ENCODE measurements around the gene GRHL1.
"Not testable (repeated sequence)": the region's sequence is repeated elsewhere in the genome, so short reads cannot be mapped to it uniquely, and the experiment has no call there.

Gene GRHL1

GRCh38 chr2:9919512-9919911, 32.0 kb upstream of the GRHL1 start:
- Histone ChIP-seq H3K4me1 (ENCODE audit: control insufficient read depth in 2 of 2, insufficient read depth in 2 of 2, low read length in 2 of 2) (no peaks in the 10 kb centered on the region), H3K36me3 (ENCODE audit: control insufficient read depth in 2 of 2, insufficient read depth in 2 of 2, low read length in 2 of 2) (peaks cover 0 to 10% of the 10 kb centered on the region in 2 donors), H3K4me3 (ENCODE audit: low read length in 2 of 2) (no peak overlapping the region)

DNA sequence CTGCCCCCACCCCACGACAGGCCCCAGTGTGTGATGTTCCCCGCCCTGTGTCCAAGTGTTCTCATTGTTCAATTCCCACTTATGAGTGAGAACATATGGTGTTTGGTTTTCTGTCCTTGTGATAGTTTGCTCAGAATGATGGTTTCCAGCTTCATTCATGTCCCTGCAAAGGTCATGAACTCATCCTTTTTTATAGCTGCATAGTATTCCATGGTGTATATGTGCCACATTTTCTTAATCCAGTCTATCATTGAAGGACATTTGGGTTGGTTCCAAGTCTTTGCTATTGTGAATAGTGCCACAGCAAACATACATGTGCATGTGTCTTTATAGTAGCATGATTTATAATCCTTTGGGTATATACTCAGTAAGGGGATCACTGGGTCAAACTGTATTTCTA, 24.5 kb upstream of the GRHL1 start:
- H3K4me3 ChIP-seq (ENCODE audit: low read length in 2 of 2); H3K9me3 ChIP-seq (ENCODE audit: control insufficient read depth in 2 of 2, low read length in 2 of 2); H3K4me1 ChIP-seq (ENCODE audit: control insufficient read depth in 2 of 2, insufficient read depth in 2 of 2, low read length in 2 of 2); H3K36me3 ChIP-seq (ENCODE audit: control insufficient read depth in 2 of 2, insufficient read depth in 2 of 2, low read length in 2 of 2); H3K27me3 ChIP-seq (ENCODE audit: control insufficient read depth in 2 of 2, insufficient read depth in 2 of 2, low read length in 2 of 2); H3K27ac ChIP-seq (ENCODE audit: low read depth in 2 of 2, low read length in 2 of 2); H3K9ac ChIP-seq (ENCODE audit: low read depth in 1 of 2, low read length in 2 of 2): not testable (repeated sequence)

More at GRCh38 chr2:9919512-9919911, 32.0 kb upstream of the GRHL1 start:
- Histone ChIP-seq H3K9me3 (ENCODE audit: control insufficient read depth in 2 of 2, low read length in 2 of 2) (no peaks in the 10 kb centered on the region), H3K27me3 (ENCODE audit: control insufficient read depth in 2 of 2, insufficient read depth in 2 of 2, low read length in 2 of 2) (no peaks in the 10 kb centered on the region), H3K27ac (ENCODE audit: low read depth in 2 of 2, low read length in 2 of 2) (no peak overlapping the region), H3K9ac (ENCODE audit: low read depth in 1 of 2, low read length in 2 of 2) (no peak overlapping the region)

DNA sequence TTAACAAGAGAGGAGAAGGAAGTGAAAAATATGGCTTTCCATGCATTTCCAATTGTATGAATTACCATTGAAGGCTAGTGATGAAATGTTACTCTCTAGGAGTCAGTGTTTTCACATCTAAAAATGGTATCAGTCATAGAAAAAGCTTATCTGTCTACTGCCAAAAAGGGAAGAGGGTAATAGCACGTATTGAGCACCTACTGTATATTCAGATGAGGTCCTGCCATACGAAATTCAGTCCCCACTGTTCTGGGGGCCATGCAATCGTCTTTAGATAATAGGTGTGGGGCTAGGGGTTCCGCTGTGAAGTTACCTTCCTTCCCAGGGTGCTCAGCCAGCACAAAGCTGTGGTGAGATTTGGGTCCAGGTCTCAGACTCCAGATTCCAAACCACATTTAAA, 14.2 kb upstream of the GRHL1 start:
- no peaks in the 10 kb centered on the region for H3K27me3 ChIP-seq (ENCODE audit: control insufficient read depth in 2 of 2, insufficient read depth in 2 of 2, low read length in 2 of 2)
- H3K9me3 ChIP-seq (ENCODE audit: control insufficient read depth in 2 of 2, low read length in 2 of 2) = no peaks in the 10 kb centered on the region
- peaks cover 0 to 2% of the 10 kb centered on the region in 2 donors for H3K4me1 ChIP-seq (ENCODE audit: control insufficient read depth in 2 of 2, insufficient read depth in 2 of 2, low read length in 2 of 2)
- H3K36me3 ChIP-seq (ENCODE audit: control insufficient read depth in 2 of 2, insufficient read depth in 2 of 2, low read length in 2 of 2) = peaks cover 3 to 4% of the 10 kb centered on the region in 2 donors
- no peak overlapping the region for H3K27ac ChIP-seq (ENCODE audit: low read depth in 2 of 2, low read length in 2 of 2)
- H3K9ac ChIP-seq (ENCODE audit: low read depth in 1 of 2, low read length in 2 of 2) = no peak overlapping the region
- no peak overlapping the region for H3K4me3 ChIP-seq (ENCODE audit: low read length in 2 of 2)

DNA sequence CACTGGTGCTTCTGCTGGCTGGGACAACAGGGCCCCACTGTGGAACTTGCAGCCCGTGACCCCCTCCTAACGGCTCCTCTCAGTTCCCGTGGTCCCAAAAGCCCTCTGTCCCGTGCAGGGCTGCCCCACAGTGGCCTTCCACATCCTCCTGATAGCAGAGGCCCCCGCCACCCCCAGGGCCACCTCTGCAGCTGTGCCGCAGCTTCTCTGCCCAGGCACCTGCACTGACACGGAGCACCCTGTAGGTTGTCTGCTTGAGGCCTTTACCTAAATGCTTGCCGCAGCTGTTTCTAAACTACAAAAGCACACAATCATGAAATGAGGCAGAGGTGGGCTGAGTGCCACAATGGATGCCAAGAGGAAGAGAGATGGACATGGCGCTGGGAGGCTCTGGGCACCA, 13.5 kb upstream of the GRHL1 start:
- H3K27ac ChIP-seq (ENCODE audit: low read depth in 2 of 2, low read length in 2 of 2) = no peak overlapping the region
- H3K36me3 ChIP-seq (ENCODE audit: control insufficient read depth in 2 of 2, insufficient read depth in 2 of 2, low read length in 2 of 2) = peaks cover 3 to 4% of the 10 kb centered on the region in 2 donors
- no peaks in the 10 kb centered on the region for H3K27me3 ChIP-seq (ENCODE audit: control insufficient read depth in 2 of 2, insufficient read depth in 2 of 2, low read length in 2 of 2)
- H3K9me3 ChIP-seq (ENCODE audit: control insufficient read depth in 2 of 2, low read length in 2 of 2) = no peaks in the 10 kb centered on the region
- H3K4me3 ChIP-seq (ENCODE audit: low read length in 2 of 2) = no peak overlapping the region
- no peak overlapping the region for H3K9ac ChIP-seq (ENCODE audit: low read depth in 1 of 2, low read length in 2 of 2)
- peaks cover 0 to 2% of the 10 kb centered on the region in 2 donors for H3K4me1 ChIP-seq (ENCODE audit: control insufficient read depth in 2 of 2, insufficient read depth in 2 of 2, low read length in 2 of 2)

DNA sequence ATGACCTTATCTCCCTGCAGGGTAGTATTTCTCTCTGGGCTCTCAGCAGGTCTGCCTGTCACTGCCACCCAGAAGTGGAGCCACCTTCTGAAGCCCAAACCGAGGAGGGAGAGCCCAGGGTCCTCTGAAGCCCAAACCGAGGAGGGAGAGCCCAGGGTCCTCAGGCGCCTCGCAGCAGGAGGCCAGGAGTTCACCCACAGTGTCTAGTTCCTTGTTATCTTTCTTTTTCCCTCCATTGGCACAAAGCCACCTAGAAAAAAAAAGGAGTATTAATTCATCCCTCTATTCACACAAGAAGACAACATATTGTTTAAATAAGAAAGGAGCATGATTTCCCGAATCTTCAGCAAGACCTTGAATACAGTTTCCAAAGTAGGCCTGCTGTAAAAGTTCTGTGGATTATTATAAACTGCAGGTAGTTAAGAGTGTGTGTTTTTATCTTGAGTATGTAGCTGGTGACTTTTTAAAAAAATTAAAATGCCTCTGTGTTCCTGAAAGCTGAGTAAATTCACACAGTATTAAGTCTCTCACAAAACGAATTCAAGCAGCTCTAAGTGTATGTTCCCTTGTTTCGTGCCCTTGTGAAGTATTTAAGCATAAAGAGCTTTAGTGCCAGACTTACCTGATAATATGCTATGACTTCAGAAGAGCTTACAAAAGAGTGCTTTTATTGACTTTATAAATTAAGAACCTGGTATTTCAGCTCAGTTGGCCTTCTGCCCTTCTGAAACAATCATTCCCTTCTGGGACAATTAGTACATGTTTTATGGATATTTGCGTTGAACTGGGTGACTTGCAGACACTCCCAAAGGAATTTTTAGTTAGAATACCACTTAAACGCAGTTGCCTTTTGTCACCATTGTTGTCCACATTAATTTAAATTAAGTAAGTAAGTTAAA, 11.7 kb upstream of the GRHL1 start:
- Histone ChIP-seq H3K27ac (ENCODE audit: low read depth in 2 of 2, low read length in 2 of 2) (no peak overlapping the region), H3K9ac (ENCODE audit: low read depth in 1 of 2, low read length in 2 of 2) (no peak overlapping the region), H3K4me1 (ENCODE audit: control insufficient read depth in 2 of 2, insufficient read depth in 2 of 2, low read length in 2 of 2) (peaks cover 0 to 2% of the 10 kb centered on the region in 2 donors)

GRCh38 chr2:9941196-9941995, 10.1 kb upstream of the GRHL1 start:
- Histone ChIP-seq H3K9me3 (ENCODE audit: control insufficient read depth in 2 of 2, low read length in 2 of 2) (no peaks in the 10 kb centered on the region), H3K4me3 (ENCODE audit: low read length in 2 of 2) (no peak overlapping the region), H3K27me3 (ENCODE audit: control insufficient read depth in 2 of 2, insufficient read depth in 2 of 2, low read length in 2 of 2) (peaks cover 0 to 4% of the 10 kb centered on the region in 2 donors), H3K9ac (ENCODE audit: low read depth in 1 of 2, low read length in 2 of 2) (no peak overlapping the region), H3K36me3 (ENCODE audit: control insufficient read depth in 2 of 2, insufficient read depth in 2 of 2, low read length in 2 of 2) (no peaks in the 10 kb centered on the region), H3K4me1 (ENCODE audit: control insufficient read depth in 2 of 2, insufficient read depth in 2 of 2, low read length in 2 of 2) (peaks cover 0 to 2% of the 10 kb centered on the region in 2 donors), H3K27ac (ENCODE audit: low read depth in 2 of 2, low read length in 2 of 2) (no peak overlapping the region)

More for the DNA sequence above, 11.7 kb upstream of the GRHL1 start:
- Histone ChIP-seq H3K4me3 (ENCODE audit: low read length in 2 of 2) (no peak overlapping the region), H3K27me3 (ENCODE audit: control insufficient read depth in 2 of 2, insufficient read depth in 2 of 2, low read length in 2 of 2) (peaks cover 0 to 4% of the 10 kb centered on the region in 2 donors), H3K36me3 (ENCODE audit: control insufficient read depth in 2 of 2, insufficient read depth in 2 of 2, low read length in 2 of 2) (peaks cover 3 to 4% of the 10 kb centered on the region in 2 donors), H3K9me3 (ENCODE audit: control insufficient read depth in 2 of 2, low read length in 2 of 2) (no peaks in the 10 kb centered on the region)

DNA sequence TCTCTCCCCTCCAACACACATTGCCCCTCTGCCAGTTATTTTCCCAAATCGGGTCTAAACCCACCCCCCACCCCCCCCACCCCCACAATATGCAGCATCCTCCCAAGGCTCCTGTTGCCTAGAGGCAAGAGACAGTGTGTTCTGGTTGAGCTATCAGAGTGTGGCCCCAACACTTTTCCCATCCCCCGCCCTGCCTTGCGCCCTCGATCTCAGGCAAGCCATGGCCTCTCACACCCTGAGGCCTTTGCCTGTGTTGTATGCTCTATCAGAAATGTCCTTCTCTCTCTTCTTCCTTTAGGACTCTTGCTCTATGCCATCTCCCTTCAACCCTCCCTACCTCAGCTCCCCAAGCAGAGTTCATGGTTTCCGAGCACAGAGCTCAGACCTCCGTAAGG, 9.5 kb upstream of the GRHL1 start:
- Histone ChIP-seq H3K9me3 (ENCODE audit: control insufficient read depth in 2 of 2, low read length in 2 of 2) (no peaks in the 10 kb centered on the region), H3K4me1 (ENCODE audit: control insufficient read depth in 2 of 2, insufficient read depth in 2 of 2, low read length in 2 of 2) (peaks cover 0 to 2% of the 10 kb centered on the region in 2 donors), H3K36me3 (ENCODE audit: control insufficient read depth in 2 of 2, insufficient read depth in 2 of 2, low read length in 2 of 2) (no peaks in the 10 kb centered on the region), H3K27ac (ENCODE audit: low read depth in 2 of 2, low read length in 2 of 2) (no peak overlapping the region), H3K27me3 (ENCODE audit: control insufficient read depth in 2 of 2, insufficient read depth in 2 of 2, low read length in 2 of 2) (peaks cover 0 to 4% of the 10 kb centered on the region in 2 donors), H3K9ac (ENCODE audit: low read depth in 1 of 2, low read length in 2 of 2) (no peak overlapping the region), H3K4me3 (ENCODE audit: low read length in 2 of 2) (no peak overlapping the region)

GRCh38 chr2:9944330-9944758, 7.1 kb upstream of the GRHL1 start:
- Histone ChIP-seq H3K27ac (ENCODE audit: low read depth in 2 of 2, low read length in 2 of 2) (no peak overlapping the region), H3K36me3 (ENCODE audit: control insufficient read depth in 2 of 2, insufficient read depth in 2 of 2, low read length in 2 of 2) (no peaks in the 10 kb centered on the region), H3K9ac (ENCODE audit: low read depth in 1 of 2, low read length in 2 of 2) (no peak overlapping the region), H3K4me1 (ENCODE audit: control insufficient read depth in 2 of 2, insufficient read depth in 2 of 2, low read length in 2 of 2) (peaks cover 0 to 2% of the 10 kb centered on the region in 2 donors), H3K9me3 (ENCODE audit: control insufficient read depth in 2 of 2, low read length in 2 of 2) (no peaks in the 10 kb centered on the region), H3K4me3 (ENCODE audit: low read length in 2 of 2) (no peak overlapping the region), H3K27me3 (ENCODE audit: control insufficient read depth in 2 of 2, insufficient read depth in 2 of 2, low read length in 2 of 2) (peaks cover 0 to 4% of the 10 kb centered on the region in 2 donors)

- no peak overlapping the region for H3K9ac ChIP-seq (ENCODE audit: low read depth in 1 of 2, low read length in 2 of 2)
- peaks cover 10 to 11% of the 10 kb centered on the region in 2 donors for H3K27me3 ChIP-seq (ENCODE audit: control insufficient read depth in 2 of 2, insufficient read depth in 2 of 2, low read length in 2 of 2)
- no peaks in the 10 kb centered on the region for H3K36me3 ChIP-seq (ENCODE audit: control insufficient read depth in 2 of 2, insufficient read depth in 2 of 2, low read length in 2 of 2)
- H3K4me3 ChIP-seq (ENCODE audit: low read length in 2 of 2) = no peak overlapping the region
- no peak overlapping the region for H3K27ac ChIP-seq (ENCODE audit: low read depth in 2 of 2, low read length in 2 of 2)
- H3K9me3 ChIP-seq (ENCODE audit: control insufficient read depth in 2 of 2, low read length in 2 of 2) = no peaks in the 10 kb centered on the region
- H3K4me1 ChIP-seq (ENCODE audit: control insufficient read depth in 2 of 2, insufficient read depth in 2 of 2, low read length in 2 of 2) = peaks cover 1 to 4% of the 10 kb centered on the region in 2 donors
Measured at GRCh38 chr2:9945596-9945995, 5.9 kb upstream of the GRHL1 start.

DNA sequence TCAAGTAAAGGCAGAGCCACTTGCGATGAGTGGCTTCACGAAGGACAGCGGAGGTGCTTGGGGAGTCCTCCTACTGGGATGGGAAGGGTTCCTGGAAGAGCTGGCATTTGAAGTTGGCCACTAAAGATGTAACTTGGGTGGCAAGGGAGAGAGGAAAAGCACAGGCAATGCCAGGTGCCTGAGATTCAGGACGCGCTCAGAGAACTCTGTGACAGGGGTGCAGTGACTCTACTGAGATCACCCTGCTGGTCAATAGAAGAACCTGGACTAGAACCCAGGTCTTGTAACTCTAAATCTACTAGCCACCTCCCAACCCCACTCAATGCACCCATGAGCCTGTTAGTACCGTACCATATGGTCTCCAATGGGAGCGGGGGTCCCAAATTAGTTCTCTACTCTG, 5.4 kb upstream of the GRHL1 start:
- Histone ChIP-seq H3K36me3 (ENCODE audit: control insufficient read depth in 2 of 2, insufficient read depth in 2 of 2, low read length in 2 of 2) (no peaks in the 10 kb centered on the region), H3K4me3 (ENCODE audit: low read length in 2 of 2) (no peak overlapping the region), H3K4me1 (ENCODE audit: control insufficient read depth in 2 of 2, insufficient read depth in 2 of 2, low read length in 2 of 2) (peaks cover 6 to 8% of the 10 kb centered on the region in 2 donors), H3K9me3 (ENCODE audit: control insufficient read depth in 2 of 2, low read length in 2 of 2) (no peaks in the 10 kb centered on the region), H3K27ac (ENCODE audit: low read depth in 2 of 2, low read length in 2 of 2) (no peak overlapping the region), H3K9ac (ENCODE audit: low read depth in 1 of 2, low read length in 2 of 2) (no peak overlapping the region), H3K27me3 (ENCODE audit: control insufficient read depth in 2 of 2, insufficient read depth in 2 of 2, low read length in 2 of 2) (peaks cover 10 to 11% of the 10 kb centered on the region in 2 donors)

Data from mucosa of rectum (tissue), 2 donors.